ENCODE results near the gene KIAA1328.

KIAA1328 gene

GRCh38 chr18:37139876-37140275, 310.9 kb downstream of the KIAA1328 start:
- H3K4me3 ChIP-seq (ENCODE audit: low read length): no peak overlapping the region
- TF ChIP-seq CTCF (conservative IDR thresholded peaks at IDR 0.05; ENCODE audit: low read length): no peak
- DNase-seq (ENCODE audit: low read depth): no peak

DNA sequence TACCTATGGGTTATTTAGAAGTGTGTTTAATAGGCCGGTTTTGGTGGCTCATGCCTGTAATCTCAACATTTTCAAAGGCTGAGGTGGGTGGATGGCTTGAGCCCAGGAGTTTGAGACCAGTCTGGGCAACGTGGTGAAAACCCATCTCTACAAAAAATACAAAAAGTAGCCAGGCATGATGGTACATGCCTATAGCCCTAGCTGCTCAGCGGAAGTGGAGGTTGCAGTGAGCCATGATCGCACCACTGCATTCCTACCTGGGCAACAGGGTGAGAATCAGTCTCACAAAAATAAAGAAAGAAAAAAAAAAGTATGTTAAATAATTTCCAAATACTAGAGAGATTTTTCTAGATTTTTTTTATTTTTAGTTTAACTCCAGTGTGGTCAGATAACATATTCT, 316.0 kb downstream of the KIAA1328 start:
- no peak for DNase-seq (ENCODE audit: low read depth)
- no peak for TF ChIP-seq CTCF (conservative IDR thresholded peaks at IDR 0.05; ENCODE audit: low read length)
- no peak overlapping the region for H3K4me3 ChIP-seq (ENCODE audit: low read length)

DNA sequence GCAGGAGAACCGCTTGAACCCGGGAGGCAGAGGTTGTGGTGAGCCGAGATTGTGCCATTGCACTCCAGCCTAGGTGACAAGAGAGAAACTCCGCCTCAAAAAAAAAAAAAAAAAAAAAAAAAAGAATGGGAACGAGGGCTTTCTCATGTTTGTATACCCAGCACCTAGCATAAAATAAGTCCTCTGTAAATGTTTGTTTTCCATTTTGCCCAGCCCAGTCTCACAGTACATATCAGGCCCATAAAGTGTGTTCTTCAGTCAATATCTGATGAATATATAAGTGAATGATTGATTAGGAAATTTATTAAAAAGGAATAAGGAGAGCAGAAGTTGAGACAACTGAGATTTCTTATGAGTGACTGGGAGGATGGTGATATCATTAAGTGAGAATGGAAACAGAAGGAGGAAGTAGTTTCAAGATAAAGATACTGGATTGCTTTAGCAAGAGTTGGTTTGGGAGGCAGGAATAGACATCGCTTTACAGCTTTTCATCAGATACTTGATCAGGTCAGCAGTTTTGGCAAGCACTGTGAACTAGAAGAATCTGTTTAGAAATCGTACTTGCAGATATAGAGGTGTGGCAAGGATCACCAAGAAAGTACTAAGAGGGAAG, 327.5 kb downstream of the KIAA1328 start:
- DNase-seq (ENCODE audit: low read depth): no peak
- no peak overlapping the region for H3K4me3 ChIP-seq (ENCODE audit: low read length)
- no peak for TF ChIP-seq CTCF (conservative IDR thresholded peaks at IDR 0.05; ENCODE audit: low read length)

GRCh38 chr18:37160038-37160820, 331.3 kb downstream of the KIAA1328 start:
- DNase-seq (ENCODE audit: low read depth): no peak
- no peak for TF ChIP-seq CTCF (conservative IDR thresholded peaks at IDR 0.05; ENCODE audit: low read length)
- H3K4me3 ChIP-seq (ENCODE audit: low read length): no peak overlapping the region

GRCh38 chr18:37161491-37161890, 332.6 kb downstream of the KIAA1328 start:
- no peak for TF ChIP-seq CTCF (conservative IDR thresholded peaks at IDR 0.05; ENCODE audit: low read length)
- DNase-seq (ENCODE audit: low read depth): no peak
- H3K4me3 ChIP-seq (ENCODE audit: low read length): no peak overlapping the region

GRCh38 chr18:37162551-37162950, 333.6 kb downstream of the KIAA1328 start:
- H3K4me3 ChIP-seq (ENCODE audit: low read length): no peak overlapping the region
- no peak for TF ChIP-seq CTCF (conservative IDR thresholded peaks at IDR 0.05; ENCODE audit: low read length)
- DNase-seq (ENCODE audit: low read depth): no peak

- DNase-seq (ENCODE audit: low read depth): no peak
- no peak for TF ChIP-seq CTCF (conservative IDR thresholded peaks at IDR 0.05; ENCODE audit: low read length)
- H3K4me3 ChIP-seq (ENCODE audit: low read length): no peak overlapping the region
Measured at GRCh38 chr18:37163119-37163518, 334.2 kb downstream of the KIAA1328 start.

Measured in AG10803 (cell line).